SW 1271 (cell line): ENCODE data around the gene NCK1.
"Not testable (repeated sequence)": the region's sequence is repeated elsewhere in the genome, so short reads cannot be mapped to it uniquely, and the experiment has no call there.

ENCODE experiments used
- DNase-seq, 2 experiments: peaks; one replicate each; lab custom pipeline; 2025; lab: John Stamatoyannopoulos, UW

NCK1 gene

DNA sequence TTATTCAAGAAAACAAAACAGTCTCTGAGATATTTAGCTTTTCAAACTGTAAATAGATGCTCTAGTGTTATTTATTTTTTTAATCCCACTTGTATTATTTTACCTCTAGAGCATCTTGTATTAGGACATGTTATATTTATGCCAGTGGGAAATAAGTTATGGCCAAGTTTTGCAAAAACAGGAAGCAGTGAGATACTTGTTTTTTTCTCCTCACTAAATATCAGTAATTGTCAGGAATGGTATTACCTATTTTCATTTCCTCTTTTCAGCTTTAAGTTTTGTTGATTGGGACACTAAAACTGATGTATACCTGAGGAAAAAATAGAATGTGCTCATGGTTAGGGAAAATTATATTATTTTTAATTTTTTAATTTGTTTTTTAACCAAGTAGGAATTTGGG, 87.1 kb downstream of the NCK1 start:
- no peak for DNase-seq

GRCh38 chr3:136949708-136950107, 87.7 kb downstream of the NCK1 start:
- DNase-seq, result no peak

- DNase-seq, result no peak
Observed at GRCh38 chr3:136950623-136951022, 88.6 kb downstream of the NCK1 start.

- DNase-seq, result no peak
Observed at GRCh38 chr3:136952292-136952691, 90.3 kb downstream of the NCK1 start.

GRCh38 chr3:136954251-136954650, 92.2 kb downstream of the NCK1 start:
- DNase-seq, result no peak

DNA sequence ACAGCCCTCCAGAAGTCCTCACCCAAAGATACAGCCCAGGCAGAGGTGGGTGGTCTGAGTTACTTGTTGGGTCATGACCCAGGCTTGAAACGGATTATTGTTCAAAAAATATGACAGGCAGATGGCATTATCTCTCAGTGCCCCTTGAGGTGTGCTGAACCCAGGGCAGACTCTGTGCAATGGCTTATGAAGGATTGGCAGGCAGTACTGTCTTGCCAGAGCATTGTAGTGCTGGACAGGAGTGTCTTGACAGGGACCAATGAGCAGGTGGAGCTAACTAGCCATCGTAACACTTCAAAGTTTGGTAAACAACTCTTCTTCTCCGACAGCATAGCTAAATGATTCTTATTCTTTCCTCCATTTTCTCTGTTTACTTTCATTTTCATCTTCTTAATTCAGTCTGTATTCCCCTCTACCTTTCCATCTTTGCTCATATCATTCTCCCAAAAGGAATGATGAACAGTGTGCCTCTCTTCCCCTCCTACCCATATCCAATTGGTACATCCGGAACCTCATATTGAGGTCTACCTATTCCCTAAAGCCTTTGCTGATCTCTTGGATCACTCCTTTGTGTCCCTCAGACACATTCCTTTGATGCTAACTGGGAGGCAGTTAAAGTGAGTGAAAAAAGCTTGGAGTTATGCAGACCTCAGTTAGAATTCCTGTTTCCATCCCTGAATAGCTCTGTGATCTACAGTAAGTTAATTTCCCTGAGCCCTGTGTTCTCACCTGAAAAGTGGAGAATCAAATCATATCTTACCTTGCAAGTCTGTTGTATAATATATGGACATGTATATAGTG, 93.2 kb downstream of the NCK1 start:
- no peak for DNase-seq

- DNase-seq, result no peak
Observed at GRCh38 chr3:136955813-136956212, 93.8 kb downstream of the NCK1 start.

- DNase-seq, result no peak
Observed at GRCh38 chr3:136956971-136957370, 95.0 kb downstream of the NCK1 start.

DNA sequence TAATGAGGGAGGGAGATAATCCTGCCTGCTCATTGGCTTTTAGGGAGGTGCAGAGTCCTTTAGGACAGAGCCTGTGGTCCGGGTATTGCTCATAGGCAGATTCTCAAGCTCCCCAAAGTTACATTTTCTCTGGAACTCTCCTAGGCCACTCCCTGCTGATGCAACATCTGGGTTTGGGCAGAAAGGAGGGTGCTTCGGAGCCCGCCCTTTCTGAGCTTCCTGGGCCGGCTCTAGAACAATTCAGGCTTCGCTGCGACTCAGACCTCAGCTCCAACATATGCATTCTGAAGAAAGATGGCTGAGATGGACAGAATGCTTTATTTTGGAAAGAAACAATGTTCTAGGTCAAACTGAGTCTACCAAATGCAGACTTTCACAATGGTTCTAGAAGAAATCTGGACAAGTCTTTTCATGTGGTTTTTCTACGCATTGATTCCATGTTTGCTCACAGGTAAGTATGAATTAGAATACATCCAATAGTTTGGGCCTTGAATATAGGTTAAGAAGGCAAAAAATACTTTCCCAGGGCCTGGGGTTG, 95.8 kb downstream of the NCK1 start, which contains the start of gene IL20RB:
Gene IL20RB, plus strand, starts transcription at position 233 of the 538 bp plus-strand sequence. Its CDS starts 131 bp downstream, at position 364.
- DNase-seq, result no peak

GRCh38 chr3:136958939-136959338, 96.9 kb downstream of the NCK1 start:
- DNase-seq, result no peak

GRCh38 chr3:136959599-136959998, 97.6 kb downstream of the NCK1 start:
- DNase-seq, result no peak

DNA sequence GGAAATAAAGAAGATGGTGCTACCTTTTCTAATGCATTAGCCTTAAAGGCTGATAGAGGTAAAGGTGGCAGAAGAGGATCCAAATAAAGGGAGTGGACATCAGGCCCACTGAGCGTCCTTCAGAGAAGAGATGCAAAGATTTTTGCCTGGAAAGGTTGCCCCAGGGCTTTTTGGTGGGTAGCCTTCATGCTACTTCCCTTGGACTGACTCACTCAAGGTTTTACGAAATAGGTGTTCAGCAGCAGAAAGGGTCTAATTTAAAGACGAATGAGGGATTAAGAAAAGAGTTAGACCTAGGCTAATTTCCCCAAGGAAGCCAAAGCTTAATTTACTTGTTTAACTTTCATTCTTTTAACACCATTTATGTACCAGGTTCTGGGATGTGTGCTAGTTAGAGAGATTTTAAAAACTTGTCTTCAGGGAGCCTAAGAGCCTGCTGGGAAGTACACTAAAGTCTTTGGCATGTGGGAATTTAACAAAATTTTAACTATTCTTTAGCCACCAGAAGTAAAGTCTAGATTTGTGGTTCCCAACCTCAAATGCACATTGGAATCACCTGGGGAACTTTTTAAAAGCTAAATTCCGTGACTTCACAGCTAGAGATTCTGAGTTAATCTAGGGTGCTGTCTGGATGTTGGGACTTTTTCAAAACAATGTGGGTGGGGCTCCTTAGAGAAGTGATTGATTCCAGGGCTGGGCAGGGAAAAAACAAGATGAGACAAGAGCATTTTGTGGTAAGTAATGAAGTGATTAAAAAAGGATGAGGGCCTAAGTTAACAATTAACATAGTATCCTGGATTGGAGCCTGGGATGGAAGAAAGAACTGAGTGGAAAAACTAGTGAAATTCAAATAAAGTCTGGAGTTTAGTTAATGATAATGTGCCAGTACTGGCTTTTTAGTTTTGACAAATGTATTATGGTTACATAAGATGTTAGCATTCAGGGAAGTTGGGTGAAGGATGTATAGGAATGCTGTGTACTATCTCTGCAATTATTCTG, 99.1 kb downstream of the NCK1 start:
- DNase-seq, result no peak

DNA sequence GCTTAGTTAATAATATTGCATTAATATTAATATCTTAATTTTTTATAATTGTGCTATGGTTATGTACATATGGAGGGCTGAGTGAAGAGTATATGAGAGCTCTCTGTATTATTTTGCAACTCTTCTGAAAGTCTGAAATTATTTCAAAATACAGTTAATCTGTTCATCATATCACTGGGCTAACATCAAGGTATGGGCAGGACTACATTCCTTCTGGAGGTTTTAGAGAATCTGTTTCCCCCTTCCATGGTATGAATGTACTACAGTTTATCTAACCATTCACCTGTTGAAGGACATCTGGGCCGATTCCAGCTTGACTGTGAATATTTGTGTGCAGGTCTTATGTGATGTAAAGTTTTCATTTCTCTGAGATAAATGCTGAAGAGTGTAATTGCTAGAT, 100.9 kb downstream of the NCK1 start:
- no peak for DNase-seq

DNA sequence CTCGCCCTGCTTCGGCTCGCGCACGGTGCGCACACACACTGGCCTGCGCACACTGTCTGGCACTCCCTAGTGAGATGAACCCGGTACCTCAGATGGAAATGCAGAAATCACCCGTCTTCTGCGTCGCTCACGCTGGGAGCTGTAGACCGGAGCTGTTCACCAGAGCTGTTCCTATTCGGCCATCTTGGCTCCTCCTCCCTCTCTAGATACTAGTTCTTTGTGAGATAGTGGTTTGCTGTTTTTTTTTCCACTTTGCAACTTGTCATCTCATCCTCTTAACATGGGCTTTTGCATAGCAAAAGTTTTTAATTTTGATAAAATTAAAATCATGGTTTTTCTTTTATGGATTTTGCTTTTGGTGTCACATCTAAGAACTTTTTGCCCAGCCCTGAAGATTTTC, 107.5 kb downstream of the NCK1 start:
- DNase-seq, result not testable (repeated sequence)

GRCh38 chr3:136973352-136973751, 111.3 kb downstream of the NCK1 start:
- DNase-seq, result no peak

DNA sequence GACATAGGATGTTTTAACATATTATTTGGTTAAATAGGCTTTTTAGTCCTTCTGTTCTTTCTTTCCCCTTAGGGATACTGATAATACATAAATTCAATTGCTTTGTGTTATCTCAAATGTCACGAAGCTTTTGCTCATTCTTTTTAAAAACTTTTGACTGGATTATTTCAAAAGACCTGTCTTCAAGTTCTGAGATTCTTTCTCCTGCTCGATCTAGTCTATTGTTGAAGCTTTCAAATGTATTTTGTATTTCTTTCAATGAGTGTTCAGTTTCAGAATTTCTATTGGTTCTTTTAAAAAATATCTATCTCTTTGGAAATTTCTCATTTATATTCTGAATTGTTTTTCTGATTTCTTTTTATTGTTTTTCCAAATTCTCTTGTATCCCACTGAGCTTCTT, 112.7 kb downstream of the NCK1 start:
- no peak for DNase-seq

- DNase-seq, result no peak
Observed at GRCh38 chr3:136979204-136979603, 117.2 kb downstream of the NCK1 start.

- no peak for DNase-seq
Observed at GRCh38 chr3:136979684-136980083, 117.7 kb downstream of the NCK1 start.

DNA sequence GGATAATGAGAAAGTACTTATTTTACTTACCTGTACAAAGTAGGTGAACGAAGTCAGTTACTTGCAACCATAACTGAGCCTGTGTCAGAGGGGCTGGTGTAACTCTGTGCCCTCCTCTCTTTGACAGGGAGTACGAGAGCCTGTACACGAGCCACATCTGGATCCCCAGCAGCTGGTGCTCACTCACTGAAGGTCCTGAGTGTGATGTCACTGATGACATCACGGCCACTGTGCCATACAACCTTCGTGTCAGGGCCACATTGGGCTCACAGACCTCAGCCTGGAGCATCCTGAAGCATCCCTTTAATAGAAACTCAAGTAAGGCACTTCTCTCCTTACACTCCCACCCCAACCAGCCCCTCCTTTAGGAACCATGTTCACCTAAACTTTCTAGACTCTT, 120.0 kb downstream of the NCK1 start:
- DNase-seq, result no peak

- DNase-seq, result no peak
Observed at GRCh38 chr3:136982520-136983138, 120.6 kb downstream of the NCK1 start.

GRCh38 chr3:136984837-136985236, 122.8 kb downstream of the NCK1 start:
- DNase-seq, result no peak

GRCh38 chr3:136987398-136987980, 125.5 kb downstream of the NCK1 start:
- not testable (repeated sequence) for DNase-seq
